ENCODE results near the gene STX4. TPM values are rescaled to one million over a fixed set of nuclear protein-coding genes. Genes with fewer than 3 reads are reported as not detected.

Gene STX4
- total and polyA plus RNA-seq, 4 experiments from 2014 or later: 21.2 to 111 (median 69.5) TPM

GRCh38 chr16:31072540-31073141, 39.3 kb downstream of the STX4 start:
- Mint-ChIP-seq H3K4me3 (peak overlapping the region; percentile 92 to 99 (median 97)), H3K9me3 (peaks cover 0 to 2% (median 0%) of the 10 kb centered on the region in 8 donors), H3K27me3 (peaks cover 0 to 2% of the 10 kb centered on the region in 2 donors), H3K4me1 (peaks cover 24 to 54% (median 37%) of the 10 kb centered on the region in 4 donors), H3K36me3 (peaks cover under 1 to 38% of the 10 kb centered on the region in 2 donors), H3K27ac (peak overlapping the region; percentile 93 to 98 (median 95))
- ChIA-PET CTCF (ENCODE audit: partially characterized antibody) (interaction anchor here (0.9 to 1.9 kb wide), 2 partner anchors 70 to 137 kb away, joined by 3 to 10 read pairs; no protein-coding TSS in a partner anchor), POLR2A (ENCODE audit: partially characterized antibody) (interaction anchor here (1.0 to 4.2 kb wide), 18 partner anchors 8 to 796 kb away, joined by 3 to 74 read pairs (median 10); partner anchors contain the start of genes ARMC5, FUS, HSD3B7 and KAT8)
- no peaks in the 10 kb centered on the region for H3K27me3 ChIP-seq (ENCODE audit: insufficient read depth, low read length)
- intact Hi-C loops (cut with micrococcal nuclease): no loop called here
- no peaks in the 10 kb centered on the region for H3K9me3 ChIP-seq (ENCODE audit: control insufficient read depth in 1 of 2, low read length in 2 of 2)
- peaks cover 17% of the 10 kb centered on the region for H3K36me3 ChIP-seq (ENCODE audit: insufficient read depth, low read length)
- peak in 3 of 5 donors; percentile 22 to 47 (median 22) for DNase-seq
- H3K4me1 ChIP-seq (ENCODE audit: insufficient read depth, low read length): peaks cover 27% of the 10 kb centered on the region
- H3K4me3 ChIP-seq (ENCODE audit: low read length in 2 of 2): peak overlapping the region; percentile 81 to 86
- peak overlapping the region; percentile 87 for H3K27ac ChIP-seq (ENCODE audit: low read depth, low read length)

- H3K36me3 ChIP-seq (ENCODE audit: insufficient read depth, low read length): peaks cover 24% of the 10 kb centered on the region
- H3K4me1 ChIP-seq (ENCODE audit: insufficient read depth, low read length): peaks cover 27% of the 10 kb centered on the region
- intact Hi-C loops (cut with micrococcal nuclease): no loop called here
- no peaks in the 10 kb centered on the region for H3K27me3 ChIP-seq (ENCODE audit: insufficient read depth, low read length)
- H3K9me3 Mint-ChIP-seq: peaks cover 0 to 2% (median 0%) of the 10 kb centered on the region in 8 donors
- H3K27ac Mint-ChIP-seq: peak overlapping the region; percentile 93 to 99 (median 98)
- peak overlapping the region; percentile 87 for H3K27ac ChIP-seq (ENCODE audit: low read depth, low read length)
- peak; percentile 84 to 91 (median 84) for DNase-seq
- peak overlapping the region; percentile 81 to 86 for H3K4me3 ChIP-seq (ENCODE audit: low read length in 2 of 2)
- H3K9me3 ChIP-seq (ENCODE audit: control insufficient read depth in 1 of 2, low read length in 2 of 2): no peaks in the 10 kb centered on the region
- peaks cover 0 to 2% of the 10 kb centered on the region in 2 donors for H3K27me3 Mint-ChIP-seq
- peak overlapping the region; percentile 92 to 99 (median 97) for H3K4me3 Mint-ChIP-seq
- peaks cover 24 to 58% (median 35%) of the 10 kb centered on the region in 4 donors for H3K4me1 Mint-ChIP-seq
- ChIA-PET POLR2A (ENCODE audit: partially characterized antibody) (interaction anchor here (0.8 to 4.2 kb wide), 37 partner anchors 9 to 800 kb away, joined by 3 to 74 read pairs (median 5); partner anchors contain the start of genes ARMC5, BCKDK, FBRS and FUS), CTCF (ENCODE audit: partially characterized antibody) (interaction anchor here (0.9 to 1.9 kb wide), 6 partner anchors 44 to 124 kb away, joined by 3 to 10 read pairs (median 4); partner anchors contain the start of genes HSD3B7 and KAT8)
- peaks cover 6 to 45% of the 10 kb centered on the region in 2 donors for H3K36me3 Mint-ChIP-seq
Measured at GRCh38 chr16:31073142-31073969, 40.0 kb downstream of the STX4 start.

DNA sequence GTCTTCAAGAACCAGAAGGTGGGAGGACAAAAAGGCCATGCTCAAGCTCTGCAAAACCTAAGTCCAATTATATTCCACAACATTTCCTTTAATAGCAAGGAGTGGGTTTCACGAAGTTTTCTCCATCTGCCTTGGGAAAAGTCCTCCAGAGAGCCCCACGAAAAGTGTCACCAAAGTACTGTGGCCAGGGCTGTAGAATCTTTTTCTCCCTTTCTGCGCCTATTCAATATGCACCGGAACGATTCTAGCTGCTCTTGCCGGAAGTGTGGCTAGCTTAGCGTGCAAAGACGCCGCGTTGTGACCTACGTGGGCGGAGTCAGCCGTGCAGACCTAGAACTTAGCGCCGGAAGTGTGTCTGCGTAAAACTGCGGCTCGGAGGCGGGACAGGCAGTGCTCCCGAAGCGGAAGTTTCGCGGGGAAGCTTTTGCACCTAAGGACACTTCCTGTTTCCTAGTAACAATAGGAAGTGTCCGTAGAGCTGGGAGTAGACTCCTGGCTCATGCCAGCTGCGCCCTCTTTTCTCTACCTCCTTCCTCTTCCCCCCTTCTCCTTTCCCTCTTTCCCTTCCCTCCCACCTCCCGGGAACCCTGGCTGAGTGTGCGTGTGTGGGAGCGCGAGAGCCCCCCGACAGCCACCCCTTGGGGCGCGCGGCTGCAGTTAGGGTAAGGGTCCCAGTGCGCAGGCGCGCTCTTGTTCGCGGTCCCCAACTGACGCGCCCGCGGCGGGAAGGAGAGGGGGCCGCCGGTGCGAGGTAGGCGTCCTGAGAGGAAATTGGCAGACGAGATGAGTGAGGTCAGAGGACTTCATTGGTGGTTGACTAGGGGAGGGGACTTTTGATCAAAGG, 40.8 kb downstream of the STX4 start, which contains the start of the genes ZNF646 and ZNF668:
Gene ZNF646 (plus strand): TSS at position 453 of the 844 bp plus-strand sequence. CDS start 1,903 bp downstream, outside the sequence.
Gene ZNF668 (minus strand): TSS at position 271 of the 844 bp plus-strand sequence. CDS start 9,781 bp downstream, outside the sequence.
- no peaks in the 10 kb centered on the region for H3K27me3 ChIP-seq (ENCODE audit: insufficient read depth, low read length)
- peak within 1 kb of the TSS; percentile 87 for H3K27ac ChIP-seq (ENCODE audit: low read depth, low read length)
- Mint-ChIP-seq H3K9me3 (peaks cover 0 to 2% (median 0%) of the 10 kb centered on the region in 8 donors), H3K4me3 (peak within 1 kb of the TSS; percentile 92 to 99 (median 97)), H3K27me3 (peaks cover 0 to 2% of the 10 kb centered on the region in 2 donors), H3K27ac (peak within 1 kb of the TSS; percentile 93 to 99 (median 98)), H3K36me3 (peaks cover 6 to 51% of the 10 kb centered on the region in 2 donors), H3K4me1 (peaks cover 20 to 58% (median 30%) of the 10 kb centered on the region in 4 donors)
- H3K36me3 ChIP-seq (ENCODE audit: insufficient read depth, low read length): peaks cover 32% of the 10 kb centered on the region
- intact Hi-C loops (cut with micrococcal nuclease): loop anchor here (1.0 kb wide), 10 partner anchors 20 to 795 kb away; partner anchors contain the start of genes ARMC5, CFAP119, FUS and KAT8
- peak; percentile 94 to 99 (median 98) for DNase-seq
- H3K4me1 ChIP-seq (ENCODE audit: insufficient read depth, low read length): peaks cover 27% of the 10 kb centered on the region
- H3K4me3 ChIP-seq (ENCODE audit: low read length in 2 of 2): peak within 1 kb of the TSS; percentile 81 to 86
- CTCF ChIA-PET (ENCODE audit: partially characterized antibody): interaction anchor here (0.9 to 1.9 kb wide), 6 partner anchors 43 to 124 kb away, joined by 3 to 10 read pairs (median 4); partner anchors contain the start of genes HSD3B7 and KAT8
- no peaks in the 10 kb centered on the region for H3K9me3 ChIP-seq (ENCODE audit: control insufficient read depth in 1 of 2, low read length in 2 of 2)
- POLR2A ChIA-PET (ENCODE audit: partially characterized antibody): interaction anchor here (0.8 to 4.2 kb wide), 36 partner anchors 10 to 799 kb away, joined by 3 to 74 read pairs (median 6); partner anchors contain the start of genes ARMC5, BCKDK, FBRS and FUS

- Histone ChIP-seq H3K27ac (ENCODE audit: low read depth, low read length) (peak overlapping the region; percentile 87), H3K4me1 (ENCODE audit: insufficient read depth, low read length) (peaks cover 27% of the 10 kb centered on the region), H3K27me3 (ENCODE audit: insufficient read depth, low read length) (no peaks in the 10 kb centered on the region), H3K4me3 (ENCODE audit: low read length in 2 of 2) (peak overlapping the region; percentile 57 to 86), H3K36me3 (ENCODE audit: insufficient read depth, low read length) (peaks cover 38% of the 10 kb centered on the region), H3K9me3 (ENCODE audit: control insufficient read depth in 1 of 2, low read length in 2 of 2) (no peaks in the 10 kb centered on the region)
- peak overlapping the region; percentile 89 to 99 (median 94) for H3K4me3 Mint-ChIP-seq
- POLR2A ChIA-PET (ENCODE audit: partially characterized antibody): interaction anchor here (1.2 to 4.2 kb wide), 22 partner anchors 11 to 434 kb away, joined by 3 to 74 read pairs (median 7); partner anchors contain the start of genes ARMC5, BCKDK, FUS and KAT8
- CTCF ChIA-PET (ENCODE audit: partially characterized antibody): interaction anchor here (1.0 to 1.2 kb wide), 2 partner anchors 89 to 90 kb away, joined by 3 read pairs; partner anchors contain the start of gene HSD3B7
- H3K36me3 Mint-ChIP-seq: peaks cover 6 to 56% of the 10 kb centered on the region in 2 donors
- H3K4me1 Mint-ChIP-seq: peaks cover 17 to 62% (median 28%) of the 10 kb centered on the region in 4 donors
- peaks cover 0 to 2% (median 0%) of the 10 kb centered on the region in 8 donors for H3K9me3 Mint-ChIP-seq
- H3K27me3 Mint-ChIP-seq: peaks cover 0 to 2% of the 10 kb centered on the region in 2 donors
- peak overlapping the region; percentile 93 to 99 (median 98) for H3K27ac Mint-ChIP-seq
- no peak for DNase-seq
- intact Hi-C loops (cut with micrococcal nuclease): loop anchor here (1.0 kb wide), 10 partner anchors 20 to 795 kb away; partner anchors contain the start of genes ARMC5, CFAP119, FUS and KAT8
Measured at GRCh38 chr16:31074814-31075183, 41.4 kb downstream of the STX4 start.

- Mint-ChIP-seq H3K4me3 (peak overlapping the region in 1 of 8 donors; percentile 99), H3K9me3 (peaks cover 0 to 2% (median 0%) of the 10 kb centered on the region in 8 donors), H3K36me3 (peaks cover 6 to 64% of the 10 kb centered on the region in 2 donors), H3K4me1 (peaks cover 17 to 67% (median 31%) of the 10 kb centered on the region in 4 donors), H3K27me3 (peaks cover 0 to 2% of the 10 kb centered on the region in 2 donors), H3K27ac (peak overlapping the region in 5 of 7 donors; percentile 30 to 99 (median 93))
- Histone ChIP-seq H3K4me3 (ENCODE audit: low read length in 2 of 2) (no peak overlapping the region), H3K9me3 (ENCODE audit: control insufficient read depth in 1 of 2, low read length in 2 of 2) (no peaks in the 10 kb centered on the region), H3K36me3 (ENCODE audit: insufficient read depth, low read length) (peaks cover 48% of the 10 kb centered on the region), H3K27ac (ENCODE audit: low read depth, low read length) (no peak overlapping the region), H3K4me1 (ENCODE audit: insufficient read depth, low read length) (peaks cover 27% of the 10 kb centered on the region), H3K27me3 (ENCODE audit: insufficient read depth, low read length) (no peaks in the 10 kb centered on the region)
- ChIA-PET CTCF (ENCODE audit: partially characterized antibody) (interaction anchor here (1.0 kb wide), 1 partner anchor 66 kb away, joined by 4 read pairs; no protein-coding TSS in a partner anchor), POLR2A (ENCODE audit: partially characterized antibody) (interaction anchor here (0.9 to 4.2 kb wide), 3 partner anchors 17 to 41 kb away, joined by 3 to 61 read pairs (median 4); partner anchors contain the start of genes KAT8 and VKORC1)
- no peak for DNase-seq
- intact Hi-C loops (cut with micrococcal nuclease): no loop called here
Measured at GRCh38 chr16:31076319-31076718, 43.0 kb downstream of the STX4 start.

DNA sequence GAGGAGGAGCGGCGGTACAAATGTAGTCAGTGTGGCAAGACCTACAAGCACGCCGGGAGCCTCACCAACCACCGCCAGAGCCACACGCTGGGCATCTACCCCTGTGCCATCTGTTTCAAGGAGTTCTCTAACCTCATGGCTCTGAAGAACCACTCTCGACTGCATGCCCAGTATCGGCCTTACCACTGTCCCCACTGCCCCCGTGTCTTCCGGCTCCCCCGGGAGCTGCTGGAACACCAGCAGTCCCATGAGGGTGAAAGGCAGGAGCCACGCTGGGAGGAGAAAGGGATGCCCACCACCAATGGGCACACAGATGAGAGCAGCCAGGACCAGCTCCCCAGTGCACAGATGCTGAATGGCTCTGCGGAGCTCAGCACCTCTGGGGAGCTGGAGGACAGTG, 43.7 kb downstream of the STX4 start:
- H3K27ac ChIP-seq (ENCODE audit: low read depth, low read length): no peak overlapping the region
- peaks cover 48% of the 10 kb centered on the region for H3K36me3 ChIP-seq (ENCODE audit: insufficient read depth, low read length)
- H3K4me3 ChIP-seq (ENCODE audit: low read length in 2 of 2): no peak overlapping the region
- no peak overlapping the region for H3K27ac Mint-ChIP-seq
- H3K36me3 Mint-ChIP-seq: peaks cover 6 to 64% of the 10 kb centered on the region in 2 donors
- H3K4me3 Mint-ChIP-seq: no peak overlapping the region
- no peak for DNase-seq
- CTCF ChIA-PET (ENCODE audit: partially characterized antibody): no interaction called here
- H3K9me3 Mint-ChIP-seq: peaks cover 0 to 2% (median 0%) of the 10 kb centered on the region in 8 donors
- peaks cover 13 to 63% (median 26%) of the 10 kb centered on the region in 4 donors for H3K4me1 Mint-ChIP-seq
- POLR2A ChIA-PET (ENCODE audit: partially characterized antibody): no interaction called here
- peaks cover 0 to 2% of the 10 kb centered on the region in 2 donors for H3K27me3 Mint-ChIP-seq
- intact Hi-C loops (cut with micrococcal nuclease): no loop called here
- H3K4me1 ChIP-seq (ENCODE audit: insufficient read depth, low read length): peaks cover 29% of the 10 kb centered on the region
- no peaks in the 10 kb centered on the region for H3K9me3 ChIP-seq (ENCODE audit: control insufficient read depth in 1 of 2, low read length in 2 of 2)
- H3K27me3 ChIP-seq (ENCODE audit: insufficient read depth, low read length): no peaks in the 10 kb centered on the region

Data from CD4-positive, alpha-beta memory T cell (primary cell).